H1 (cell line): ENCODE measurements around the gene LCN6. TPM values are rescaled to one million over a fixed set of nuclear protein-coding genes. Genes with fewer than 3 reads are reported as not detected.

ENCODE experiments used
- ATF3 ChIP-seq: IDR thresholded peaks from 2 replicates; pipeline ENCODE4 v1.6.1; 2011; ENCODE audit warnings: low read depth, mild to moderate bottlenecking, low read length; ENCODE audit not compliant: insufficient read depth
- BACH1 ChIP-seq: IDR thresholded peaks from 2 replicates; pipeline ENCODE4 v1.6.1; 2012; ENCODE audit warnings: low read length, improper control_type of control experiment
- CEBPB ChIP-seq: IDR thresholded peaks from 2 replicates; pipeline ENCODE4 v1.6.1; 2012; ENCODE audit warnings: low read depth, low read length
- CHD2 ChIP-seq: IDR thresholded peaks from 2 replicates; pipeline ENCODE4 v1.6.1; 2012; ENCODE audit warnings: low read length, improper control_type of control experiment
- GABPA ChIP-seq: IDR thresholded peaks from 2 replicates; pipeline ENCODE4 v1.6.1; 2011; ENCODE audit warnings: mild to moderate bottlenecking, low read length, moderate library complexity, borderline replicate concordance; ENCODE audit not compliant: insufficient read depth
- YY1 ChIP-seq: IDR thresholded peaks from 2 replicates; pipeline ENCODE4 v1.6.1; 2011; ENCODE audit warnings: low read depth, mild to moderate bottlenecking, low read length
- ZNF274 ChIP-seq: IDR thresholded peaks from 2 replicates; pipeline ENCODE4 v1.7.0; 2012; ENCODE audit warnings: low read length, borderline replicate concordance; ENCODE audit errors: extremely low read depth
- polyA plus RNA-seq, 7 experiments: library from polyadenylated mRNA; depleted of rRNA in 3 of 7; stranded (reverse) in 5 of 7; unstranded in 2 of 7; fragments of >200 nt in 5 of 7; fragments of 200-250 nt in 2 of 7; gene quantifications; 1 replicate in 5 of 7; 2 replicates in 1 of 7; 4 replicates in 1 of 7; pipeline versions ENCODE4 v1.2.1 to v1.2.3, GENCODE V29; 2011 to 2013; ENCODE audit warnings: missing spikeins in 2 of 7, mixed read lengths in 2 of 7
- total RNA-seq: library from RNA; stranded (reverse); fragmentation: NEBNext Ultra II Directional; extraction: Animal tissue kit (Norgen Biotek cat#: 25700); gene quantifications from 2 replicates; pipeline ENCODE4 v1.2.1, GENCODE V29; 2021

The LCN6 gene
- total and polyA plus RNA-seq, 2 of the 8 experiments (the other 6 are each of a cell fraction or from before 2014, with no cell fraction given): not detected

- TF ChIP-seq ATF3 (no peak), YY1 (no peak), BACH1 (no peak), CHD2 (no peak), ZNF274 (no peak), CEBPB (no peak), GABPA (no peak)
Measured at GRCh38 chr9:136759001-136759400, 10.7 kb upstream of the LCN6 start (continued).
